Activated CD8-positive, alpha-beta memory T cell treated with anti-CD3 and anti-CD28 coated beads for 48 hours (primary cell): ENCODE measurements around the gene KIR2DL3.
"Not testable (repeated sequence)": the region's sequence is repeated elsewhere in the genome, so short reads cannot be mapped to it uniquely, and the experiment has no call there.

ENCODE experiments used
- DNase-seq, 3 experiments: peaks; one replicate each; pipeline ENCODE4 v3.0.0-alpha.2; 2020; ENCODE audit warnings: low read depth in 2 of 3, low spot score in 2 of 3

The KIR2DL3 gene

GRCh38 chr19:54738306-54738705, at the start of gene KIR2DL3:
Gene KIR2DL3, plus strand, starts transcription at chr19:54738513. Its CDS starts 33 bp downstream, at chr19:54738546.
- DNase-seq = not testable (repeated sequence)

GRCh38 chr19:54691582-54692297, 46.6 kb upstream of the KIR2DL3 start:
- DNase-seq = no peak

- no peak for DNase-seq
Measured at GRCh38 chr19:54692298-54692615, 46.1 kb upstream of the KIR2DL3 start.

GRCh38 chr19:54694648-54695047, 43.7 kb upstream of the KIR2DL3 start:
- DNase-seq = no peak

GRCh38 chr19:54696117-54696548, 42.2 kb upstream of the KIR2DL3 start:
- no peak for DNase-seq

GRCh38 chr19:54696766-54697165, 41.5 kb upstream of the KIR2DL3 start:
- DNase-seq = no peak

- not testable (repeated sequence) for DNase-seq
Measured at GRCh38 chr19:54697716-54698115, 40.6 kb upstream of the KIR2DL3 start.

- DNase-seq = no peak
Measured at GRCh38 chr19:54704928-54705327, 33.4 kb upstream of the KIR2DL3 start.

- DNase-seq = no peak
Measured at GRCh38 chr19:54707962-54708361, 30.4 kb upstream of the KIR2DL3 start.

GRCh38 chr19:54708781-54709180, 29.5 kb upstream of the KIR2DL3 start:
- DNase-seq = no peak

GRCh38 chr19:54709212-54709948, 28.9 kb upstream of the KIR2DL3 start:
- DNase-seq = no peak

- DNase-seq = not testable (repeated sequence)
Measured at GRCh38 chr19:54709956-54710355, 28.4 kb upstream of the KIR2DL3 start.

- no peak for DNase-seq
Measured at GRCh38 chr19:54724142-54724541, 14.2 kb upstream of the KIR2DL3 start, which contains the start of gene KIR3DL3. Gene KIR3DL3, plus strand, starts transcription at chr19:54724442. Its CDS starts 55 bp downstream, at chr19:54724497.

GRCh38 chr19:54724644-54725043, 13.7 kb upstream of the KIR2DL3 start:
- no peak for DNase-seq

GRCh38 chr19:54725321-54725720, 13.0 kb upstream of the KIR2DL3 start:
- DNase-seq = no peak

- no peak for DNase-seq
Measured at GRCh38 chr19:54727562-54727961, 10.8 kb upstream of the KIR2DL3 start.

GRCh38 chr19:54728167-54728566, 10.1 kb upstream of the KIR2DL3 start:
- DNase-seq = no peak

GRCh38 chr19:54729416-54730188, 8.7 kb upstream of the KIR2DL3 start:
- no peak for DNase-seq

- DNase-seq = no peak
Measured at GRCh38 chr19:54731191-54731590, 7.1 kb upstream of the KIR2DL3 start.

- no peak for DNase-seq
Measured at GRCh38 chr19:54738715-54739114, 402 bp downstream of the KIR2DL3 start.

- DNase-seq = no peak
Measured at GRCh38 chr19:54739587-54740497, 1.5 kb downstream of the KIR2DL3 start.
